Ishikawa (cell line): ENCODE results near the gene NEURL1.

ENCODE experiments used
- CEBPB ChIP-seq: IDR thresholded peaks from 2 replicates; pipeline ENCODE4 v1.6.1; 2012
- CREB1 ChIP-seq: IDR thresholded peaks from 2 replicates; pipeline ENCODE4 v1.6.1; 2012; ENCODE audit warnings: low read depth
- EGR1 ChIP-seq: IDR thresholded peaks from 2 replicates; pipeline ENCODE4 v1.6.1; 2012
- EP300 ChIP-seq: IDR thresholded peaks from 2 replicates; pipeline ENCODE4 v1.6.1; 2012; ENCODE audit warnings: borderline replicate concordance
- FOXM1 ChIP-seq: IDR thresholded peaks from 2 replicates; pipeline ENCODE4 v1.6.1; 2012; ENCODE audit warnings: low read depth, borderline replicate concordance
- MAX ChIP-seq: IDR thresholded peaks from 2 replicates; pipeline ENCODE4 v1.6.1; 2012
- NFIC ChIP-seq: IDR thresholded peaks from 2 replicates; pipeline ENCODE4 v1.6.1; 2012
- RAD21 ChIP-seq: IDR thresholded peaks from 2 replicates; pipeline ENCODE4 v1.6.1; 2012; ENCODE audit warnings: low read depth
- TAF1 ChIP-seq: IDR thresholded peaks from 2 replicates; pipeline ENCODE4 v1.6.1; 2012; ENCODE audit warnings: low read depth, mild to moderate bottlenecking
- TCF12 ChIP-seq: IDR thresholded peaks from 2 replicates; pipeline ENCODE4 v1.6.1; 2012; ENCODE audit warnings: low read depth
- TEAD4 ChIP-seq: IDR thresholded peaks from 2 replicates; pipeline ENCODE4 v1.6.1; 2012
- USF1 ChIP-seq: IDR thresholded peaks from 2 replicates; pipeline ENCODE4 v1.6.1; 2012
- YY1 ChIP-seq: IDR thresholded peaks from 2 replicates; pipeline ENCODE4 v1.6.1; 2012; ENCODE audit warnings: low read depth
- ZBTB7A ChIP-seq: IDR thresholded peaks from 2 replicates; pipeline ENCODE4 v1.6.1; 2012; ENCODE audit warnings: low read depth
- TF ChIP-seq, protein P1 (sequence below): IDR thresholded peaks from 2 replicates; pipeline ENCODE4 v1.6.1; 2012; ENCODE audit warnings: low read depth, mild to moderate bottlenecking

The NEURL1 gene

DNA sequence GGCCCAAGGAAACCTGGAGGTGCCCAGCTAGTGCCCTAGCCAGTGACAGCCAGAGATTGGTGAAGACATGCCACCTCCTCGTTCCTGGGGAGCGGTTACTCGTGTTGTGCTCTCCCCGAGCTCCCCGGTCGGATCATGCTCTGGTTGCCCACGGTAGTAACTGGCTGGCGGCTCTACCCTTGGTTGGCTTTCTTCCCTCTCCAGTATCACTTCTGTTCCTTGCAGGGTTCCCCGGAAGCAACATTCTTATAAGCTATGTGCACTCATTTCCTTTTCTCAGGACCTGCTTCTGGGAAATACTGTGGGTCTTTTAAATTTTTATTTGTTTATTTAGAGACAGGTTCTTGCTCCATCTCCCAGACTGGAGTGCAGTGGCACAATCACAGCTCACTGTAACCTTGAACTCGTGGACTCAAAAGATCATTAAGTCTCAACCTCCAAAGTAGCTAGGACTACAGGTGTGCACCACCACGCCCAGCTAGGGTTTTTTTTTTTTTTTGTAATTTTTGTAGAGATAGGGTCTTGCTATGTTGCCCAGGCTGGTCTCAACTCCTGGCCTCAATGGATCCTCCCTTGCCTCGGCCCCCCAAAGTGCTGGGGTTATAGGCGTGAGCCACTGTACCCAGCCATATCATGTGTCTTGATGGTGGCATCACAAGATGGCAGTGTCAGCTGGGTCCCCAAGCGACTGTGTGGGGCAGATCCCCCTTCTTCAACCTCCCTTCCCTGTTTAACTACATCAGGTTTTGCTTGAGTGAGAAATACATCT, 27.9 kb upstream of the NEURL1 start:
- no peak for TF ChIP-seq MAX
- TF ChIP-seq USF1: no peak
- TF ChIP-seq TCF12: no peak
- no peak for TF ChIP-seq EGR1
- no peak for TF ChIP-seq ZBTB7A

- no peak for TF ChIP-seq TCF12
- TF ChIP-seq USF1: no peak
- no peak for TF ChIP-seq EP300
- TF ChIP-seq TEAD4: no peak
- no peak for TF ChIP-seq ZBTB7A
- TF ChIP-seq YY1: no peak
- no peak for TF ChIP-seq FOXM1
- TF ChIP-seq EGR1: no peak
- TF ChIP-seq NFIC: no peak
- TF ChIP-seq CREB1: no peak
- no peak for TF ChIP-seq TAF1
- TF ChIP-seq, protein P1, sequence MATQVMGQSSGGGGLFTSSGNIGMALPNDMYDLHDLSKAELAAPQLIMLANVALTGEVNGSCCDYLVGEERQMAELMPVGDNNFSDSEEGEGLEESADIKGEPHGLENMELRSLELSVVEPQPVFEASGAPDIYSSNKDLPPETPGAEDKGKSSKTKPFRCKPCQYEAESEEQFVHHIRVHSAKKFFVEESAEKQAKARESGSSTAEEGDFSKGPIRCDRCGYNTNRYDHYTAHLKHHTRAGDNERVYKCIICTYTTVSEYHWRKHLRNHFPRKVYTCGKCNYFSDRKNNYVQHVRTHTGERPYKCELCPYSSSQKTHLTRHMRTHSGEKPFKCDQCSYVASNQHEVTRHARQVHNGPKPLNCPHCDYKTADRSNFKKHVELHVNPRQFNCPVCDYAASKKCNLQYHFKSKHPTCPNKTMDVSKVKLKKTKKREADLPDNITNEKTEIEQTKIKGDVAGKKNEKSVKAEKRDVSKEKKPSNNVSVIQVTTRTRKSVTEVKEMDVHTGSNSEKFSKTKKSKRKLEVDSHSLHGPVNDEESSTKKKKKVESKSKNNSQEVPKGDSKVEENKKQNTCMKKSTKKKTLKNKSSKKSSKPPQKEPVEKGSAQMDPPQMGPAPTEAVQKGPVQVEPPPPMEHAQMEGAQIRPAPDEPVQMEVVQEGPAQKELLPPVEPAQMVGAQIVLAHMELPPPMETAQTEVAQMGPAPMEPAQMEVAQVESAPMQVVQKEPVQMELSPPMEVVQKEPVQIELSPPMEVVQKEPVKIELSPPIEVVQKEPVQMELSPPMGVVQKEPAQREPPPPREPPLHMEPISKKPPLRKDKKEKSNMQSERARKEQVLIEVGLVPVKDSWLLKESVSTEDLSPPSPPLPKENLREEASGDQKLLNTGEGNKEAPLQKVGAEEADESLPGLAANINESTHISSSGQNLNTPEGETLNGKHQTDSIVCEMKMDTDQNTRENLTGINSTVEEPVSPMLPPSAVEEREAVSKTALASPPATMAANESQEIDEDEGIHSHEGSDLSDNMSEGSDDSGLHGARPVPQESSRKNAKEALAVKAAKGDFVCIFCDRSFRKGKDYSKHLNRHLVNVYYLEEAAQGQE: no peak
- no peak for TF ChIP-seq CEBPB
- TF ChIP-seq MAX: no peak
These were observed 26.8 kb upstream of the NEURL1 start for GRCh38 chr10:103466734-103467133.

GRCh38 chr10:103467406-103467805, 26.1 kb upstream of the NEURL1 start:
- TF ChIP-seq EP300: no peak
- no peak for TF ChIP-seq TEAD4
- TF ChIP-seq TAF1: no peak

DNA sequence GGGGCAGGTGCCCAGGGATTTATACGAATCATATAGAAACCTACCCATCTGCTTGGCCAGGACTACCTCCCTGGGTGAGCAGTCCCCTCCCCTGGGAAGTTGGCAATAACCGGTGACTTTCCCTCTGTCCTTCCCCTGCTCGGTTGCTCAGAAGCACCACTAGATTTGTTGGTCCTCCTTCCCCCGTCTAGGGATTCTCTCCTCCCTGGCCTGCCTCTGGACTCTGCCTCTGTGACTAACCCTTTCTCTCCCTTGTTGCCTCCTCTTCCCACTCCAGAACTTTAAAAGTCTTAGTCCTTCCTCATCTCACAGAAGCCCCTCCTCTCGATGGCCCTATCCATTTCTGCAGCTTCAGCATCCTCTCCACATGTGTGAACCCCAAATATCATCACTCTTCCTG, 24.3 kb upstream of the NEURL1 start:
- TF ChIP-seq NFIC: no peak
- no peak for TF ChIP-seq EP300
- TF ChIP-seq TAF1: no peak
- TF ChIP-seq TEAD4: no peak
- no peak for TF ChIP-seq MAX
- no peak for TF ChIP-seq EGR1
- TF ChIP-seq YY1: no peak
- no peak for TF ChIP-seq TCF12
- TF ChIP-seq CREB1: no peak
- TF ChIP-seq, protein P1: no peak
- TF ChIP-seq FOXM1: no peak
- no peak for TF ChIP-seq USF1
- TF ChIP-seq ZBTB7A: no peak
- TF ChIP-seq CEBPB: no peak
- TF ChIP-seq RAD21: no peak

DNA sequence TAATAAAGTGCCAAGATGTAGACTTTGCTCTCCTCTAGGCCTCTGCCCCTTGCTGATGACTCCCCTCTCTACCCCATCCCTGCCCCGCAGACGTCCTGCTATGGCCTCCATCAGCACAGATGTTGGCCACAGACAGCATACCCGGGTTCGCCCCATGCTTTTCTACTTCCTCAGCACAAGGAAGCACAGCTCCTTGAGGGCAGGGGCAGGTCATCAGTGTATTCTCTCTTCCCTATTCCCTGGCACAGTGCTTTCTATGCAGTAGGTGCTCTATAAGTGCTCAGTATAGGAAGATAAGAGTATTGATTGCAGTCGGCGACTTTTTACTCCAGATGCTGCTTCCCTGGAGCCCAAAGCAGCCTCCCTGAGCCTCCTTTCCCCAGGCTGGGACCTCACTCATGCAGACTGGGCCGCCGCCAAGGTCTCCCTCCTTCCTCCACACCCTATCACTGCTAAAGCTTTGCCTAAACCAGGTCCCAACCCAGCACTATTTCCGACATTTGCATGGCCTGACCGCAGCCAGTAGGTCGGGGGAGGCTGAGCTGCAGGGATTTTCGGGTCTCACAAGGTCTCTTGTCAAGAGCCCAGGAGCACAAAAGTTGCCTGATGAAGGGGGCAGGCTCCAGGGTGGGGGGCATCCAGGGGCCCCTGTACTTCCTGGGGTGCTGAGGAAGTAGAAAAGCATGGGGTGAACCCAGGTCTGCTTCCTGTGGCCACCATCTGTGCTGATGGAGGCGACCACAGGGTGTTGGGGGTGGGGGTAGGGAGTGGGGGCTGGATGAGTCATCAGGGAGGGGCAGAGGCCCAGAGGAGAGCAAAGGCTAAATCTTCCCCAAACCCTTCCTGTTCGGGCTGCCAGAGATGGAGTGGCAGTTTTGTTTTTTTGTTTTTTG, 22.5 kb upstream of the NEURL1 start:
- TF ChIP-seq YY1 (no peak), ZBTB7A (no peak), FOXM1 (no peak), MAX (no peak), NFIC (no peak)
